Purkinje cell (primary cell): Measurements from ENCODE around the gene SVIL. TPM values are rescaled to one million over a fixed set of nuclear protein-coding genes. Genes with fewer than 3 reads are reported as not detected.

Source experiments
- polyA plus RNA-seq: library from polyadenylated mRNA; unstranded; fragments of >200 nt; fragmentation: Nextera tagmentation; gene quantifications from 2 replicates; pipeline ENCODE4 v1.2.1, GENCODE V29; 2014

SVIL gene, protein sequence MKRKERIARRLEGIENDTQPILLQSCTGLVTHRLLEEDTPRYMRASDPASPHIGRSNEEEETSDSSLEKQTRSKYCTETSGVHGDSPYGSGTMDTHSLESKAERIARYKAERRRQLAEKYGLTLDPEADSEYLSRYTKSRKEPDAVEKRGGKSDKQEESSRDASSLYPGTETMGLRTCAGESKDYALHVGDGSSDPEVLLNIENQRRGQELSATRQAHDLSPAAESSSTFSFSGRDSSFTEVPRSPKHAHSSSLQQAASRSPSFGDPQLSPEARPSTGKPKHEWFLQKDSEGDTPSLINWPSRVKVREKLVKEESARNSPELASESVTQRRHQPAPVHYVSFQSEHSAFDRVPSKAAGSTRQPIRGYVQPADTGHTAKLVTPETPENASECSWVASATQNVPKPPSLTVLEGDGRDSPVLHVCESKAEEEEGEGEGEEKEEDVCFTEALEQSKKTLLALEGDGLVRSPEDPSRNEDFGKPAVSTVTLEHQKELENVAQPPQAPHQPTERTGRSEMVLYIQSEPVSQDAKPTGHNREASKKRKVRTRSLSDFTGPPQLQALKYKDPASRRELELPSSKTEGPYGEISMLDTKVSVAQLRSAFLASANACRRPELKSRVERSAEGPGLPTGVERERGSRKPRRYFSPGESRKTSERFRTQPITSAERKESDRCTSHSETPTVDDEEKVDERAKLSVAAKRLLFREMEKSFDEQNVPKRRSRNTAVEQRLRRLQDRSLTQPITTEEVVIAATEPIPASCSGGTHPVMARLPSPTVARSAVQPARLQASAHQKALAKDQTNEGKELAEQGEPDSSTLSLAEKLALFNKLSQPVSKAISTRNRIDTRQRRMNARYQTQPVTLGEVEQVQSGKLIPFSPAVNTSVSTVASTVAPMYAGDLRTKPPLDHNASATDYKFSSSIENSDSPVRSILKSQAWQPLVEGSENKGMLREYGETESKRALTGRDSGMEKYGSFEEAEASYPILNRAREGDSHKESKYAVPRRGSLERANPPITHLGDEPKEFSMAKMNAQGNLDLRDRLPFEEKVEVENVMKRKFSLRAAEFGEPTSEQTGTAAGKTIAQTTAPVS (N-terminal part only)
- polyA plus RNA-seq = 52.1 and 64.4 TPM in 2 replicates

DNA sequence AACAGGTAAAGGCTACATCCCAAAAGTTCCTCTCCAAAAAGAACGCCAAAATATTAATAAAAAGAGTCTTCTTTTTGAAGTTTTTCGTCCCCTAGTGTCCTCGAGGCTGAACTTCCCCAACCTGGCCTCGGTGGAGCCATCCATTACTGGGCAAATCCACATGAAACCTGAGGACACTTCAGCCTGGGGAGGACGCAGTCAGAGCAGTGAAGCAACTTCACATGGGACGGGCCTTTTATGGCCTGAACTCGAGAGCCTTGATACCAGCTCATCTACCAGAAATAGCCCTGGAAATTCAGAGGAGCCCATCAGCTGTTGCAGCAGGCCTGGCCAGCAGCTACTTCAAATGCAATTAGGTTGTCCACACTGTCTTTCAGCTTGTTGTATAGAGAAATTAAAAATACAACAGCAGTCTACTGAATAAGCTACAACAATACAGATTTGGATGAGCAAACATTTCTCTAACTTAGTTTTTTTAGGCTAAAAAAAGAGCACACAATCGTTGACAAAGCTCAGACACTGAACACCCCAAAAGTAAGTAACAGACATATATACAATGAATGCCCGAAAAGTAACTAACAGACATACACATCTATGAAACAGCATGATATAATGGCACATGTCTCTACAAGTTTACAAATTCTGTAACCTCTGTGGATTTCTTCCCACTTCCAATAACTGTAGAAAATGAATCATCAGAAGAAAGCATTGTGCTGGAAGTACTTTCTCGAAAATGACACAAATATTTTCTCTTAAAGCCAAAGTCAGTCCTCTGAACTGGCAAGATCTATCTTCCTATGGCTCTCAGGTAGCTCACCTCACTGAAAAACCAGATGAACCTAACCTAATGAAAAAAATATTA lies at the start of gene SVIL:
TSS of gene SVIL (minus strand) at position 208 of the 862 bp plus-strand sequence. CDS start 79,913 bp downstream, outside the sequence.

